ENCODE data around the gene SRSF2.
"Not testable (repeated sequence)": the region's sequence is repeated elsewhere in the genome, so short reads cannot be mapped to it uniquely, and the experiment has no call there.

Gene SRSF2, protein sequence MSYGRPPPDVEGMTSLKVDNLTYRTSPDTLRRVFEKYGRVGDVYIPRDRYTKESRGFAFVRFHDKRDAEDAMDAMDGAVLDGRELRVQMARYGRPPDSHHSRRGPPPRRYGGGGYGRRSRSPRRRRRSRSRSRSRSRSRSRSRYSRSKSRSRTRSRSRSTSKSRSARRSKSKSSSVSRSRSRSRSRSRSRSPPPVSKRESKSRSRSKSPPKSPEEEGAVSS

DNA sequence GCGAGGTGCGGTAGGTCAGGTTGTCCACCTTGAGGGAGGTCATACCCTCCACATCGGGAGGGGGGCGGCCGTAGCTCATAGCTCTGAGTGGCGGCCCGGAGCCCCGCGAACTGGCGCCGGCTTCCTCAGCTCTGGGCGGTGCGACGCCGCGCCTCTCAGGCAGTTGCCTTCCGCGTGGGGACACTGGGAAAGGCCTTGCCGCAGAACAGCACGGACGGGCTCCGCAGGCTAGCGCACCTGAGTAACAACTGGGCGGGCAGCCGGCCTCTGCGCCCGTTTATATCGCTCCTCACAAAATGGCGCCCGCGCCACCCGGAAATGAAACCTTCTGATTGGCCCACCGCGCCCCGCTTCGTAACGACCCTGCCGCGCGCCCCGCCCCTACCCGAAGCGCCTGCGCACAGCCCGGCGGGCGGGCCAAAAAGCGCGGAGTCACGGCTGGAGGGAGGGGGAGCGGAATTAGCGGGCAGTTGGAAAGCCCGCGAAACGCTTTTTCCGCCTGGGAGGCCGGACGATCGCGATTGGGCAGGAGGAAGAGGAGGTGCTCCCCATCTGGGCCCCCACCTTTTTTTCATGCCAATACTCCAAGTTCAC lies at the start of gene SRSF2:
TSS of gene SRSF2 (minus strand) at position 250 of the 594 bp plus-strand sequence. CDS start at position 79, 171 bp downstream.
- peak; percentile 96 for DNase-seq (ENCODE audit: low read depth)

GRCh38 chr17:76784926-76785325 lies 47.8 kb upstream of the SRSF2 start:
- no peak for DNase-seq (ENCODE audit: low read depth)

DNA sequence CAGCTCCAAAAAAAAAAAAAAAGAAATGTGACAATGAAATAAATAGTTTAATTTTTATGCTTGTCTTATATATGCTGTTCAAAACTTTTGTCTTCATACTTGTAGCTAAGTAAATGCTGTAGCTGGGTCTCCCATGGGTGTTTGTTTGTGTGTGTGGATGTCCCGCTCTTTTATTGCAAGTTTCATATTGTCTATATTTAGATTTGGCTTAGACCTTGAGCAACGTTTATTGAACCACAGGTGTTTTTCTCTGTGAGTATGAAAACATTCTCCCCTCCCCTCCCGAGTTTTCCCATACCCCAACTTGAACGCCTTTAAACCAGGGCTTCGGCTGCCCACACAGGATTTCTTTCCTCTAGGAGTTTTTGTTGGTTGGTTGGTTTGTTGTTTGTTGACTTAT lies 46.0 kb upstream of the SRSF2 start:
- DNase-seq (ENCODE audit: low read depth) = no peak

GRCh38 chr17:76781056-76781982 lies 44.2 kb upstream of the SRSF2 start:
- DNase-seq (ENCODE audit: low read depth) = no peak

- DNase-seq (ENCODE audit: low read depth) = no peak
Measured at GRCh38 chr17:76775021-76775600, 38.0 kb upstream of the SRSF2 start.

GRCh38 chr17:76772842-76773525 lies 35.9 kb upstream of the SRSF2 start:
- peak; percentile 14 for DNase-seq (ENCODE audit: low read depth)

DNA sequence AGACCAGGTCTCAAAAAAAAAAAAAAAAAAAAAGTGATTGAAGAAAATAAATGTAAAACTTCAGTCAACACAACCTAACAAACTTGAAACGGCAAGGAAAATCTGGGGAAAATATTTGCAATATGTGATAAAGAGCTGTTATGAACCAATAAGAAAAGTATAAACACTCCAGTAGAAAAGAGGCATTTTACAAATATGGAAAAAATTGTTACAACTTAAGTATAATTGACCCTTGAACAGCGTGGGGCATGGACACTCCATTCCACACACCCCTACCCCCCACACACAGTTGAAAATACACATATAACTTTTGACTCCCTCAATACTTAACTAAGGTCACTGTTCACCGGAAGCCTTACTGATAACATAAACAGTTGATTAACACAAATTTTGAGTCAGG lies 21.4 kb upstream of the SRSF2 start:
- no peak for DNase-seq (ENCODE audit: low read depth)

DNA sequence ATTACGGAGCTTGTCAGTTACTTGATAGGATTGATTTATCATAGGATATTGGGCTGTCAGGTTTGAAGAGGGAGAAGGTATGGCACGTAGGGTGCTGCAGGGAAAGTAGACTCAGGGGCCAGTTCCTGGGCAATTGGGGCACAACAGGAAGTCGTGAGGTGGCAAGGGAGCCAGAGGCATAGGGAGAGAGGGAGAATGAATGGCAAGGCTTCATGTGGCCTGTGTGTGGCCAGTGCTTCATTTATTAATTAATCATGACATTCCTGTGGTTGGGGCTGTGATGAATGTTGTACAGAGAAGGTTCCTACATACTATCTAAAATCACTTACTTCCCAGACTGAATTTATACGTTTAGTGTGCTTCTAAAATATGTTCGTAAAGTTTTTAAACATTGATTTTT lies 20.1 kb upstream of the SRSF2 start:
- no peak for DNase-seq (ENCODE audit: low read depth)

DNA sequence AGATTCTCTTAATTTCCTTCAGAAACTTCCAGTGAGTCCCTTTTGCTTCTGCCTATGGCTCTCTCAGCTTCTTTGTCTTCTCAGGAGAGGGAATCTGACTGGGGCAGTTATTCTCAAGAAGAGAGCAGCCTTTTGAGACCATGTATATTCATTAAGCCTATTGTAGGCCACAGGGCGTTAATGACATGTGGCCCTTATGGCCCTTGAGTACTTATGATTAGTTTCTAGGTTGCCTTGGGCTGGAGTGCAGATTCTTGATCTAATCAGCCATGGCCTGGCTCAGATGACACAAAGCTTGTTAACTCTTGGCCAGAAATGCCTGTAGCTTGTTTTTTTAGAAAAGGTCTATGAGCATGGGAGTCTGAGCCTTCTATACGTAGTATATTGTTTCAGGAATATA lies 18.2 kb upstream of the SRSF2 start:
- DNase-seq (ENCODE audit: low read depth) = no peak

GRCh38 chr17:76753061-76753961 lies 16.2 kb upstream of the SRSF2 start:
- no peak for DNase-seq (ENCODE audit: low read depth)

DNA sequence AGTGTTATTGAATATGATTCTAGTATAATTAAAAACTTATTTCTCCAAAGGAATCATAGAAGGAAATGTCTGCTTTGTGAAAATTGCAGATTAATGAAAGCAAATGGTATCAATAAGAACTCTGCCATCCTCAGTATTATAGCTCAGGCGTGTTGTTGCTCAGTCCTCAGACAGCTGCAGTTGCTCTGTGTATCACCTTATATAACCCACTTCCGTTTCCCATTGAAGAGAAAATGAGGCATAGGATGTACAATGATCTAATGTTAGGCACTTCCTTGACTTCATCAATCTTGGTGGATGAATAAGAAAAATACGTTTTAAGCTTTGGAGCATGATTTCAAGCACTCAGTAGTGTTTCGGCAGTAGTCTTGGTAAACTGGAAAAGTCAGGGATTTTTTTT lies 14.9 kb upstream of the SRSF2 start:
- no peak for DNase-seq (ENCODE audit: low read depth)

GRCh38 chr17:76751416-76751993 lies 14.4 kb upstream of the SRSF2 start:
- no peak for DNase-seq (ENCODE audit: low read depth)

DNA sequence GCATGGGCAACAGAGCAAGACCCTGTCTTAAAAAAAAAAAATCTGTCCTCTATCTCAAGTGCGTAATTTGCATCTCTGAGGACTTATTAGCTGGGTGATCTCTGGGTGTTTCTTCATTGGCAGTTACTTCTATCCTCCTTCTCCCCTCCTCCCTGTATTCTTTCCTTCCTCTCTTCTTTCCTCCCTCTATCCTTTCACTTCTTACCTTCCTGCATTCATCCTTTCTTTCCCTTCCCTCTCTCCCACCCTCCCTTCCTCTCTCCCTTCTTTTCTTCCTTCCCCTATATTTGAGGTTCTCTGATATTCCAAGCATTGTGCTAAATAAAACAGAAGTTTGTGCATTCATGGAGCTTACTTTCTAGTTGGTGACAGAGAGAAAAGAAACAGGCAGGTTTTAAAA lies 11.5 kb upstream of the SRSF2 start:
- DNase-seq (ENCODE audit: low read depth) = no peak

DNA sequence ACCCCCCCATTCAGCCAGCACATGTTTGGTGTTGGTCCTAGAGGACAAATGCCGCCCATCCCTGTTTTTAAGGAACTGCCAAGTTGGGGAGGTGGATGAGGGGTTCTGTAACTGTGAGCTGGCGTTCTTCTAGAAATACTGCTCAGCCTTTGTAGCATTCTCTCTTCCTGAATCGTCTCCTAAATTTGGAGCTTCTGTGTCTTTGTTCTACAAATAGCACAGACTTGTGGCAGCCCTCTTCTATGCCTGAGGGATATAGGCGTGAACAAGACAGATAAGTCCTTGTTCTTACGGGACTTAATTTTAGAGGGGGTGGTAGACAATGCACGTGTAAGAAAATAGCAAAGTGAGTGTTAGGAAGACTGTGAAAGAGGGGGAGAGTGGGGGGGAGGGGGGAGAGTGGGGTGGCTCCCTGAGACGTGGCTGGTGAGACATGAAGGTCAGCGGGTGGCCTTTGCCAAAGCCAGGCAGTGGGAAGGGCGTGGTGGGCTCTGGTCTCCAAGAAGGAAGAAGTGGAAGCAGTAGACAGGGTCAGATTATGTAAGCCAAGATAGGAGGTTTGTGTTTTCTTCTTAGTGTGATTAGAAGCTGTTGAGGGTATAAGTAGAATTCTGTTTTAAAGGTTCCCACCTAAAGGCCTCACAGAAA lies 10.7 kb upstream of the SRSF2 start:
- DNase-seq (ENCODE audit: low read depth) = no peak

DNA sequence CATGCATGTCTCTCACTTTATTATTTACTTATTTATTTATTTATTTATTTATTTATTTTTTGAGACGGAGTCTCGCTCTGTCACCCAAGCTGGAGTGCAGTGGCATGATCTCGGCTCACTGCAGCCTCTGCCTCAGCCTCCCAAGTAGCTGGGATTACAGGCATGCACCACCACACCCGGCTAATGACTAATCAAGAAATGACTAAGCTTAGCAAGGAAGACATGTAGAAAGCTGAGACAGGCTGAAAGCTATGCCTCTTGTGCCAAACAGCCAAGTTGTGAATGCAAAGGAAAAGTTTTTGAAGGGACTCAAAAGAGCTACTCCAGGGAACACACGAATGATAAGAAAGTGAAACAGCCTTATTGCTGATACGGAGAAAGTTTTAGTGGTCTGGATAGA lies 8.7 kb upstream of the SRSF2 start:
- not testable (repeated sequence) for DNase-seq (ENCODE audit: low read depth)

DNA sequence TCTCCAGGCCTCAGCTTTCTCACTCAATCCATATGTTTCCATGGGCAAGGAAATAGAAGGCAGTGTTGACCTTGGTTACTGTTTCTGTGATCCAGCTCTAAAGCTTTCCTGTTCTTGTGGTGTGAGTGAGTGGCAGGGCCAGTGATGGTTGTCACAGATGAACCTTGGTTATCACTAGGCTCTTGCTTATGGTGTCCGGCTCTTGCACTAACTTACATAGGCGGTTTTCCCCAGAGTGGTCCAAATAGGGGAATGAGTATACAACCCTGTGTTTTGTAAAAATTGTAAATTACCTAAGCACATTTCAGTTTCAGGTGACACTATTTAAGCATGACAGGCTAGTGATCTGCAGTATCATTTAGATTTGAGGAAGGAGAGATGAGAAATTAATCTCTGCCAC lies 7.6 kb upstream of the SRSF2 start:
- no peak for DNase-seq (ENCODE audit: low read depth)

DNA sequence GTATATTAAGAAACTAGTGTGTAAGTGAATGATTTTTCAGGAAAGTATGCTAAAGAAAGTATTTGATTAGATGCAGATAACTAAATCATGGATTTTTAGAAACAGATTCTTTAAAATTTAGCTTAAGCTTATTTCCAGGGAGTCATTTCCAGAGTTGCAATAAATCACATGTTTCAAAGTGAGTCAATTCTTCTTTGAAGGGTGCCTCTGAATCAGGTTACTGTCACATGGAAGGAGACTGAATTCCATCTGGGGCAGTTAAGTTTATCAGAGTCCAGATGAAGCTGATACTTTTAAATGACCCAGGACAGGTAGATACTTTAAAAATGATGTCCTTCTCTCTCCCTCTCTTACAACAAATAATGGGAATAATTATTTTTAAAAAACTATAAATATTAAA lies 5.8 kb upstream of the SRSF2 start:
- no peak for DNase-seq (ENCODE audit: low read depth)

DNA sequence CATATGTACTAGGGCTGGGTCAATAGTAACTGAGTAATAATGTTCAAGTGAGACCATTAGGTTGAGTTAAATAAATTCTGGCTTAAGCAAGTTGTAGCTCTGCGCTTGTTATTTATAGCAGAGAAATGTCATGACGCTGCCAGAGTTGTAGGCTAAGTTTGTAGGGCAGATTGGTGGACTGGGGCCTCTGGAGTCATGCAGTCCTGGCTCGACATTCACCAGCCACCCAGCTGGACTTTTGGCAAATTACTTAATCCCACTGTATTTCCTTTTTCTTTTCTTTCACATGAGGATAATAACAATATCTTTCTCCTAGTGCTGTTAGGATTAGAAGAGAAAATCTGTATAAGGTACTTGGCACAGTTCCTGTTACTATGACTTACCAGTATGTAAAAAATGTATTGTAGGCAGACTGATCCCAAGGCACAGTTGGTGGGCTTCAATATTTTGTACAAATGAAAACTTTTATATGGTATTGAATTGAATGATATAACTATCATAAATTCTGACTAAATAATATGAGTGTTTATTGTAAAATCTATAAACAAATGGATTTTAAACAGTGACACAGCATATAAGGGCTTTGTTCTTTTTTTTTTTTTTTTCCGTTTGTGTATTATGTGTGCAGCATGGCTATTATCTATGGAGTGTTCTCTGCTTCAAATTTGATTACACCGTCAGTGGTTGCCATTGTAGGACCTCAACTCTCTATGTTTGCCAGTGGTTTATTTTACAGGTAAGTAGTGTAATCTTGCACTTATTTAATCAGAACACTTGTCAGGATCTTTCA lies 3.4 kb upstream of the SRSF2 start:
- no peak for DNase-seq (ENCODE audit: low read depth)

DNA sequence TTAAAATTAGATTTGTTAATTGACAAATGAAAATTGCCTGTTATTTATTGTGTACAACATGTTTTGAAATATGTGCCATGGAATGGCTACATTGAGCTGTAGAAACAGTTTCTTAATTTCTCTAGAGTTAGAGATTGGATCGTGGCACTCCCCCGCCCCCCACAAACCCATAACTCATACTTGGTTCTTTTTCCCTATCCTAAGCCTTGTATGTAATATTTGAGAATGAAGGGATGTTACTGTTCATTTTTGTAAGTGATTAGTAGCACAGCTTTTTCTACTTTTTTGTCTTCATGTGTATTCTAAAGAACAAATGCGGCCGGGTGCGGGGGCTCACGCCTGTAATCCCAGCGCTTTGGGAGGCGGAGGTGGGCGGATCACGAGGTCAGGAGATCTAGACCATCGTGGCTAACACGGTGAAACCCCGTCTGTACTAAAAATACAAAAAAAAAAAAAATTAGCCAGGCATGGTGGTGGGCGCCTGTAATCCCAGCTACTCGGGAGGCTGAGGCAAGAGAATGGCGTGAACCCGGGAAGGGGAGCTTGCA lies 2.5 kb upstream of the SRSF2 start:
- DNase-seq (ENCODE audit: low read depth) = not testable (repeated sequence)
